GM21529 (cell line): ENCODE data around the gene OVOL3.
A peak's percentile ranks its signal among the peaks of the same experiment; 100 is the strongest.

Source experiments
- ATAC-seq: cut with Tn5 transposase; IDR thresholded peaks from one replicate; pipeline ENCODE4 v1.9.1; 2021; ENCODE audit not compliant: unreplicated experiment

The OVOL3 gene

GRCh38 chr19:36099166-36099785 is 11.7 kb upstream of the OVOL3 start:
- no peak for ATAC-seq

GRCh38 chr19:36100476-36100875 is 10.5 kb upstream of the OVOL3 start:
- no peak for ATAC-seq

GRCh38 chr19:36101550-36102327 is 9.2 kb upstream of the OVOL3 start:
- ATAC-seq: no peak

GRCh38 chr19:36103040-36103626 is 7.8 kb upstream of the OVOL3 start:
- no peak for ATAC-seq

- no peak for ATAC-seq
These were observed 6.9 kb upstream of the OVOL3 start for GRCh38 chr19:36103842-36104552.

- no peak for ATAC-seq
These were observed 4.5 kb upstream of the OVOL3 start for GRCh38 chr19:36106441-36106840.

- ATAC-seq: no peak
These were observed 4.0 kb upstream of the OVOL3 start for GRCh38 chr19:36106991-36107390.

GRCh38 chr19:36108684-36109083 is 2.3 kb upstream of the OVOL3 start:
- no peak for ATAC-seq

GRCh38 chr19:36111200-36111539 is 227 bp downstream of the OVOL3 start:
- no peak for ATAC-seq

- no peak for ATAC-seq
These were observed 1.7 kb downstream of the OVOL3 start for GRCh38 chr19:36112678-36113077.

- ATAC-seq: no peak
These were observed 2.5 kb downstream of the OVOL3 start for GRCh38 chr19:36113425-36113824.

- ATAC-seq: no peak
These were observed 3.2 kb downstream of the OVOL3 start for GRCh38 chr19:36113894-36114720.

GRCh38 chr19:36114721-36115452 is 3.9 kb downstream of the OVOL3 start, which contains the start of gene POLR2I:
Gene POLR2I, minus strand, starts transcription at chr19:36114875. Its CDS starts 19 bp downstream, at chr19:36114856.
- peak; percentile 78 for ATAC-seq

GRCh38 chr19:36115453-36116343 is 4.8 kb downstream of the OVOL3 start, which contains the start of gene TBCB:
Gene TBCB, plus strand, starts transcription at chr19:36115468. Its CDS starts 93 bp downstream, at chr19:36115561.
- no peak for ATAC-seq

- no peak for ATAC-seq
These were observed 5.3 kb downstream of the OVOL3 start for GRCh38 chr19:36116344-36116637.

- ATAC-seq: no peak
These were observed 9.4 kb downstream of the OVOL3 start for GRCh38 chr19:36120092-36120983.

- ATAC-seq: no peak
These were observed 10.0 kb downstream of the OVOL3 start for GRCh38 chr19:36120984-36121358.

GRCh38 chr19:36121486-36122124 is 10.7 kb downstream of the OVOL3 start:
- ATAC-seq: no peak
